ENCODE data around the gene SGMS2.
A peak's percentile ranks its signal among the peaks of the same experiment; 100 is the strongest.
"Not testable (repeated sequence)": the region's sequence is repeated elsewhere in the genome, so short reads cannot be mapped to it uniquely, and the experiment has no call there.

Gene SGMS2

DNA sequence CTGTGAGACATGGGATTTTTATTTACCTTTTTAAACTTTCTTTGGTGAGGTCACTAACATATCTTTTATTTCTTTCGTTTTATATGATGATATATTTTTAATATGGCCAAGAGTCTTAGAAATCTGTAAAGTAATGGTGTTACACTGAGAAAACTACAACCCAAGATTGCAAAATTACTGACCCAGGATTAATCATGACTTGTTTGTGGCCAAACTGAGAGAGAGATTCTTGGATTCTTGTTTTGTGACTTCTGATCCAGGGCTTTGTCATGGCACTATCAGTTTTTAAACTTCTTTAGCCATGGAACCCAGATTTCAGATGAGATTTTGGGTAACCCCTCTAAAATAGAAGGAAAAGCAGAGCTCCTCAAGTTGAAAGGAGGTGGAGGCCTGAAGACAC is 42.0 kb downstream of the SGMS2 start:
- DNase-seq (ENCODE audit: low spot score), result no peak

GRCh38 chr4:107870236-107870635 is 45.5 kb downstream of the SGMS2 start:
- no peak for DNase-seq (ENCODE audit: low spot score)

DNA sequence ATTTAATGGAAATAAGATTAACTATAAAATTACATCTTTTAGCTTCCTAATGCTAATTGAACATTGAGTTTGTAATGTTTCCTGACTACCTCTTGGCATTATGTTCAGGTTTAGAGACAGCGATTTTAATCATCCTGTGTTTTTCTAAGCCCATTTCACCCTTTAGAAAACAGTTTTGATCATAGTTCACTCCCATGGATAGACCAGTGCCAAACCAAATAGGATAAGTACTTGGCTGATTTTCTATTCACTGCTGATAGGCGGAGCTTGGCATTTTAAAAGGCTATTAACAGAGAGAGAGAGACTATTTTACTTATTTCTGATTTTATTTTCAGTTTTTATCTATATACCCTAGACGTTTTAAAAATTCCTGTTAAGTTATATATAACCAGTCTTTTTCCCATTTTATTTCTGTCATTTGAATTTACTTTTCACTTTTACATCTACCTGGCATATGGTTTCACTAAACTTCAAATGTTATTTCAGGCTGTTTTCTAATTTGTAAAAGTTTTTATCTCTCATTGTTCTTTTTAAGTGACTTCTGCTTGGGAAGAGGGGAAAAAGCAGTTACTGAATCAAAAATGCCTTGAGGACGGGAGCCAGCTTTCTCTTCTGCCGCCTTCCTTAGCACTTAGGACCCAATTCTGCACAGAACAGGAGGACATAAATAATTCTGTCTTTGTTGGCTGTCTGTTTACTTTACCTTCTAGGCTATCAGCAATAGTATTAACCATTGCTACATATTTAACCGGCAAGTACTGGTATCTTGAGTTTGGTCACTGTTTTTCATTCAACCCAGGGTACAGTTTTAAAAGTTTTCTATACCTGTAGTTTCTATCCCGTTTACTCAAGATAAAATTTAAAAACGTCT is 46.4 kb downstream of the SGMS2 start:
- DNase-seq (ENCODE audit: low spot score), result no peak

DNA sequence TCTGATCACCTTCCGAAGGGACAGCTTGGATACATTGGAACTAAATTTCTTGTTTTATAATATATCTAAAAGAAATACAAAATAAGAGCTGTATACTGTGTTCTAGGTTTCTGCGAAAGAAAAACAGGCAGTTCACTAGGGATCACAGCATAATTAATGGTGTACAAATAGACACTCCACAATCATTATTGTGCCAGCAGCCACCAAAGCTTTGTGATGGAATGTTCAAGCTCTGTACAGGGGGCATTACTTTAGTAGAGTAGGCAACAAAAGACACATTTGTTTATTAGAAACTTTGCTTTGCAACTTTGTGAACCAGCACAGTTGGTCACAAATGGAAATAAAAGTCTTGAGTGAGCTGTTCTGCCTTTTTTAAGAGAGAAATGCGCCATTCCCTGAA is 49.3 kb downstream of the SGMS2 start:
- DNase-seq (ENCODE audit: low spot score), result no peak

- no peak for DNase-seq (ENCODE audit: low spot score)
Observed at GRCh38 chr4:107876099-107876498, 51.4 kb downstream of the SGMS2 start.

DNA sequence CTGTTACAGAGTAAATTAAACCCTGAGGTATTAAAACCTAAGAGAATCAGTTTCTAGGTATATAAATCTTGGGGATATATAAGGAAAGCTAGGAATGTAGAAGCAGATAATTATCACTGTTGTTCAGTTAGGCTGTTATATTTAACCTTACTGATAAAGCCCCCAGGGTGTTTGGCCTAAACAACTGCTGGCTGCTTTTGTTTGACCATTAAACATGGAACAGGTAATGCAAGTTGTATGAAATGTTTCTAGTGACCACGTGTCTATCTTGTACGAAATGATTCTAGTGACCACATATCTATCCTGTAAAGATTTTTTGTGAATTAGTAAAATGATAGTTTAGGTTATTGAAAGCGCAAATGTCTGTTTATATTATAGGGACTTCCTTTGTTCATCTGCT is 52.6 kb downstream of the SGMS2 start:
- no peak for DNase-seq (ENCODE audit: low spot score)

DNA sequence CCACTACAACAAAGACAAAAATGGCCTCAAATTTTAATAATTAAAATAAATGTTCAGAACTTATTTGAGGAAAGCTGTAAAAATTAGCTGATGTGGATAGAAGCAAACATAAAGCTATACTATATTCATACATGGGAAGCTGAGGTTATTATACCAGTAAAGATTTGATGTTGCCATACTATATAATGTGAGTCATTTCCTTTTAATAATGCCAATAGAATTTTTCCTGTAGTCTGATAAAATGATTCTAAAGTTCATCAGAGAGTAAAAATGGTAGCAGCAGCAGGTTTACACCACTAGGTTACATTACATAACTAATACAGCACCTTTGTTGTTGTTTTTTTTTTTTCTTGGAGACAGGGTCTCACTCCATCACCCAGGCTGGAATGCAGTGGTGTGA is 61.1 kb downstream of the SGMS2 start:
- DNase-seq (ENCODE audit: low spot score), result no peak

DNA sequence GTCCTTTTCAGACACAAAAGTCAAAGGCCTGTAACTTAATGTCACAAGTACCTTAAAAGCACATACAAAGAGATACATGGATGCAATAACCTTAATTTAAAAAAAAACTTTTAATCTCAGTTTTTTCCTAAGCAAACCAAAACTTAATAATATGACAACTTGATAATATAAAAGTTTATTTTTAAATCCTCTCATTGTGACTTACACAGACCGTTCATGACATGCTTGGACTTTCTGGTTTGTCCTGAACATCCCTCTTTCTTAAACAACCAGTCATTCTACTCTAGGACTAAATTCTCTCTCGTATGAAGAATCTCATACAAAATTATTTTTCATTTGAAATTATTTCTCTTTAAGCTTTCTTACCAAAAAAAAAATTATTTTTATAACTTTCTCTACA is 63.5 kb downstream of the SGMS2 start:
- no peak for DNase-seq (ENCODE audit: low spot score)

GRCh38 chr4:107890779-107891178 is 66.0 kb downstream of the SGMS2 start:
- no peak for DNase-seq (ENCODE audit: low spot score)

DNA sequence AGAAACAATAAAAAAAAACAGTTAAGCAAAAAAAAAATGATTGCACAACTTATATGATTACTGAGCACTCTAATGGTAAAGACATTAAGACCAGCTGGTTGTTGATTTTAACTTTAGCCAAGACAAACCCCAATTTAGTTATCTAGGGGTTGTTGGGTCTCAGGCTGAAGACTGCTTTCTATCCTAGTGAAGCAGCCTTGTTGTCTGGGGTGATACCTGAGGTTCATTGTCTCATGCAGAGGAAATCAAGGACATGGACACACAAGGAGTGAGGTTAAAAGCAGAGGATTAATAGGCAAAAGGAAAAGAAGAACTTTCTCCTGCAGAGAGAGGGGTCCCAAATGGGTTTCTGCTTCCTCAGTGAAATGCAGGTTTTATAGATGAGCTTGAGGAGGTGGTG is 66.6 kb downstream of the SGMS2 start:
- DNase-seq (ENCODE audit: low spot score), result no peak

DNA sequence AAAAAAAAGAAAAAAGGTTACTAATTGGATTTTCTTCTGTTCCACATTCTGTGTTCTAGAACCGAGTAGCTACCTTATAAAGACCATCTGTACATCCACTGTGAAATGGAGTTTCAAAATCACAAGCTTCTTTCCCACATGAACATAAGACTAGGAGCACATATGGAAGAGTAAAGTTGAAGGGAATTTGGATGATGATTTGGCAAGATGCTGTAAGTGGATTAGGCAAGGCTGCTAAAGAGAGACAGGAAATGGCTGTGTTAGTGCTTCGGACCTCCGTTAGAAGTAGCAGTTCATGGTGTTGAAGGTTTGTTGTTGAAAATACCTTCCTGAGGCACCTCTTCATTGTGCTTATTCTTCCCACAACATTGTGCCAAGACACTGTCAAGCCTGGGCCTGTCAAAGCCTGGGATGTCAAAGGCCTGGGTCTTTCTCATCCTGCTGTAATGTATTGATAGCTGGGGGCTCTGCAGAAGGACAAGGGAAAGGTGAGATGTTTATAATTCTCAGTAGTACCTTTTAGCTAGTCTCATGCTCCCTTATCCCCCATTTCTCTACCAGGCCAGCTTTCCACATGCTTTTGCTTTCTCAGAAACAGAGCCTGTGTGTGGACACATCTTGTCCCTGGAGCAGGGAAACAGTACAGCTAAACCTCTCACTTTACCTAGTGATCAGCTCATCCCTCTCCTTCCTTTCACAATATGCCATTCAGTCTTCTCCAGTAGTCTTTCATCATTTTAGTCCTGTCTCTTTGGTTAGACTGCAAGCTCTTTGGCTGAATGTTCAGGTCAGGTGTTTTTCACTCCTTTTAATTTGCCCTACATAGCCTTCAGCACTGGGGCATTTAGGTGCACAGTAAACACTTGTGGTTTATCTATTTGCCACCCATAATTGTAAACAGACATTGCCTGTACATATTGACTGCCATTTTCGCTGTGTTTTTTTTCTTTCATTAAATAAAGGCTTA is 68.7 kb downstream of the SGMS2 start:
- no peak for DNase-seq (ENCODE audit: low spot score)

DNA sequence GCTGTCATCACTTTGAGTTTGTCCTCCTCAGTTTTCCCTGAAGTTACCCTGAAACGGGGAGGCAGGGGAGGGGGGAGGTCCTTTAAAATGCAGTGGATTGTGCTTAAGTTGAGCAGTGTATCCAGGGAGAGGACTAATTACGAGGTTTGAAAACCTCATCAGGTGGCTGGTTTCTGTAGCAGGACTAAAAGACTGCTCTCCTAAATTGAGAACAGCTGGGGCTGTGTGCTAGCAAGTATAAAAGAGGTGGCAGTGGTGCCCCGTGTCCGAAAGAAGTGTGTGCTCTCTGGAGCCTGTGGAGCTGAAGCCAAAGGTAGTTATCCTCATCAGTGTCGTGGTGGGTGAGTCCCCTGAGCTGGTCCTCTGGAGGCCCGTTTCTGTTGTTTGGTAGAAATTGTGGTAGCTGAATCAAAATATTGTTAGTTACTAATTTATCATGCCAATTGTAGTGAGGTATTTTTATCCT is 69.4 kb downstream of the SGMS2 start:
- DNase-seq (ENCODE audit: low spot score), result no peak

GRCh38 chr4:107896158-107896645 is 71.5 kb downstream of the SGMS2 start:
- DNase-seq (ENCODE audit: low spot score), result peak; percentile 65

DNA sequence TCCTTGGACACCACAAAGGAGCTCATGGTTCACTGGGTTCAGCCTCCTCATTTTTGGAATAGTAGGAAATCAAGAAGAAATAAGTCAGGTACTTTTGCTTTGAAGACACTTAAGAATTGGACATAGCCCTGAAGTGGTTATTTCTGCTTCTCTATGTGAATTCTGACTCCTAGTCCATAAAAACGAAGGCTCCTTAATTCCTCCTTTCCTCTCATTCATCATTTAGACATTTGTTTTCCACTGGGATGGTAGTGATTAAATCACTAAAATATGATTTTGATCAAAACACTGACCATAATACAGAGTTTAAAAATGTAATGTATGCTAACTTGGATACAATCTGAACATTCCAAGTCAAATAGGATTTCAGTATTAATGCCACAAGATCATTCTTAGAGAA is 71.9 kb downstream of the SGMS2 start:
- DNase-seq (ENCODE audit: low spot score), result no peak

- no peak for DNase-seq (ENCODE audit: low spot score)
Observed at GRCh38 chr4:107897823-107898222, 73.1 kb downstream of the SGMS2 start.

- DNase-seq (ENCODE audit: low spot score), result no peak
Observed at GRCh38 chr4:107900067-107900466, 75.3 kb downstream of the SGMS2 start.

GRCh38 chr4:107900508-107900907 is 75.8 kb downstream of the SGMS2 start:
- no peak for DNase-seq (ENCODE audit: low spot score)

DNA sequence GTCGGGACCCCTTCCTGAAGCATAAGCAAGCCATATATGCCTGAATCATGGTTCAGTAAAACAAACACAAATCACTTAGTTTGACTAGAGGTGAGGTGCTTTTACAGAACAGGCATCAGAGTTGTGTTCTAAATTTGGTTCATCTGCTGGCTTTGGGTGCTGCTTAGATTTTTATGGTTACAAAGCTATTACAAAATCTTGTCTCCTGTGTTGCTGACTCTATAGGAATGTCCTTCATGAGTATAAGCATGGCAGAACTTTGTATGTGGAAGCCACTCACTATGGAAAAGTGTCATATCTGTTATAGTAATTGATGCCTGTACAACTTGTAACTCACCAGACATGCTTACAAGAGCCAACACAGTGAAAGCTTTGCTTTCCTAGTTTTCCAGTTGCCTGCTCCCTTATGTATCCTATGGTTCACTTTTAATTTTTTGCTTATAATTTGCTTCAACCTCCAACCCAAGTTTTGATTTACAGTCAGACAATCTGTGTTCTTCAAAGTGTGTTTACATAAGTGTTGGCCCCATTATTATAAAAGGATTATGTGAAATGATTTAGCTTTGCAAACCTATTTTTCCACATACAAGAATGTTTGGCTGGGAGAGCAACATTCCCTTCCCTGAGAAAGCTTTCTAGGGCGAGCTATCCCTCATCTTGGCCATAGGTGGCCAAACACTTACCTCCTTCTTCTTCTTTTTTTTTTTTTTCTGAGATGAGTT is 76.6 kb downstream of the SGMS2 start:
- no peak for DNase-seq (ENCODE audit: low spot score)

GRCh38 chr4:107902715-107903114 is 78.0 kb downstream of the SGMS2 start:
- DNase-seq (ENCODE audit: low spot score), result no peak

- not testable (repeated sequence) for DNase-seq (ENCODE audit: low spot score)
Observed at GRCh38 chr4:107905082-107905481, 80.3 kb downstream of the SGMS2 start.

DNA sequence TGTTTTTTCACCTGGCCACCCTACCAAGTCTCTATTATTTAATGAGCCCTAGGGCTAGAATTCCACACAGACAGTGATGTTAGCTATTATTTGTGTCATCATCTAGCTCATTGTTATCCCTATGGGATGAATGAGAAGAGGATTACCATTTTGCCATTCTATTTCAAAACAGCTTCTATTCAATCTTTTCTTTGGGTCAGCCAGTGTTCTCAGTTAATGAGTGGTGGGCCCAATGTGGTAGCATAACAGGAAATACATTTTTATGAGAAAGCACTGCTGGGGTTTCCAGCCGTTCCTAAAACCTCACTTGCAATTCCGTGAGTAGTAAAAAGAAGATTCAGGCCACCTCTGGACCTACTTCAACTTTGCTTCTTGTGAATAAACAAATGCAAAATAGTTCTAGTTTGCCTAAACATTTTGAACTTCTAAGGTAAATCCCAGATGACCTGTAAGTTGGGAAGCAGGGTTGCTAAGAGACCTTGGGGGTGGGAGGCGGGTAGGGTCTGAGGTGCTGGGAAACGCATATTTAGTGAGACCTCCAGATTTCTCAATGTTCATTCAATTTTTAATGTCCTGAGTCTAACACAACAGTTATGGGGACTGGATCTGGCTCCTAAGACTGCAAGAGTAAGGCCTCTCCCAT is 81.8 kb downstream of the SGMS2 start:
- no peak for DNase-seq (ENCODE audit: low spot score)

GRCh38 chr4:107908377-107908776 is 83.6 kb downstream of the SGMS2 start:
- DNase-seq (ENCODE audit: low spot score), result no peak

Data from AG08396 (cell line).